ENCODE data around the gene ELFN1. TPM values are rescaled to one million over a fixed set of nuclear protein-coding genes. Genes with fewer than 3 reads are reported as not detected.

The ELFN1 gene
- total and polyA plus RNA-seq, 10 of the 15 experiments (the other 5 are each of a cell fraction or from before 2014, with no cell fraction given) = 0.04 TPM; not detected in 9

DNA sequence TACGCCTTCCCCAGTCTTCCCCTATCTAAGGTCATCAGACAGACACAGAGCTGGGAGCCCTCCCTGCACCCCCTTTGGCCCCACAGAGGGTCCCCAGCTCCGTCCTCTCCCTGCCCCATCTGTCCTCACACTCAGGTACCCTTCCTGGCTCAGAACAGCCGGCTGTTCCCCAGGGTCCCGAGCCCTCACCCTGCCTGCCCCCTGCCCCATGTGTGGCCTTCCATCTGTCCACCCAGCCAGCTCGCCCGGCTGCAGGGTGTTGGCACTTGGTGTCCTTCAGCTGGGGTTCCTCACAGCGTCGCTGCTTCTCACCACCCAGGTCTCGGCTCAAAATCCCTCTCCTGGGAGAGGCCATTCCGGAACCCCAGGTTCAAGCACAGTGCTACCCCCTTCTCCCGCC is 28.9 kb upstream of the ELFN1 start:
- Histone ChIP-seq H3K4me2 (ENCODE audit: control insufficient read depth, insufficient read depth) (no peak overlapping the region), H3K27ac (ENCODE audit: control insufficient read depth, insufficient read depth) (no peak overlapping the region), H3K27me3 (replicated peaks in 1 of 2; ENCODE audit: control insufficient read depth in 2 of 2, insufficient read depth in 2 of 2, low read length in 1 of 2) (no peaks in the 10 kb centered on the region), H3K79me2 (ENCODE audit: control insufficient read depth, insufficient read depth, low read length) (no peaks in the 10 kb centered on the region), H4K20me1 (ENCODE audit: control insufficient read depth, insufficient read depth) (no peaks in the 10 kb centered on the region), H3K36me3 (ENCODE audit: control insufficient read depth in 2 of 2, insufficient read depth in 2 of 2, low read length in 1 of 2) (no peaks in the 10 kb centered on the region), H3K4me1 (ENCODE audit: control insufficient read depth, insufficient read depth, low read length) (no peaks in the 10 kb centered on the region), H2AFZ (ENCODE audit: control insufficient read depth, low read depth, low read length) (no peak overlapping the region), H3K9ac (ENCODE audit: control insufficient read depth, insufficient read depth, low read length) (no peak overlapping the region), H3K4me3 (no peak overlapping the region), H3K9me3 (replicated peaks; ENCODE audit: control insufficient read depth, insufficient read depth, low read length) (no peaks in the 10 kb centered on the region; the same call in 2 of the 3 replicates)
- TF ChIP-seq, protein P1, sequence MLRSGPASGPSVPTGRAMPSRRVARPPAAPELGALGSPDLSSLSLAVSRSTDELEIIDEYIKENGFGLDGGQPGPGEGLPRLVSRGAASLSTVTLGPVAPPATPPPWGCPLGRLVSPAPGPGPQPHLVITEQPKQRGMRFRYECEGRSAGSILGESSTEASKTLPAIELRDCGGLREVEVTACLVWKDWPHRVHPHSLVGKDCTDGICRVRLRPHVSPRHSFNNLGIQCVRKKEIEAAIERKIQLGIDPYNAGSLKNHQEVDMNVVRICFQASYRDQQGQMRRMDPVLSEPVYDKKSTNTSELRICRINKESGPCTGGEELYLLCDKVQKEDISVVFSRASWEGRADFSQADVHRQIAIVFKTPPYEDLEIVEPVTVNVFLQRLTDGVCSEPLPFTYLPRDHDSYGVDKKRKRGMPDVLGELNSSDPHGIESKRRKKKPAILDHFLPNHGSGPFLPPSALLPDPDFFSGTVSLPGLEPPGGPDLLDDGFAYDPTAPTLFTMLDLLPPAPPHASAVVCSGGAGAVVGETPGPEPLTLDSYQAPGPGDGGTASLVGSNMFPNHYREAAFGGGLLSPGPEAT (IDR thresholded peaks at IDR 0.05; ENCODE audit: low read depth) = no peak
- TF ChIP-seq SIN3A (IDR thresholded peaks at IDR 0.05; ENCODE audit: low read depth, low read length) = no peak
- TF ChIP-seq NFIC (IDR thresholded peaks at IDR 0.05; ENCODE audit: low read depth, low read length) = no peak
- TF ChIP-seq JUNB (IDR thresholded peaks at IDR 0.05) = no peak
- no peak for TF ChIP-seq KAT2A (conservative IDR thresholded peaks at IDR 0.05; ENCODE audit: control insufficient read depth, low read depth, low read length)
- TF ChIP-seq CBX5 (IDR thresholded peaks at IDR 0.05; ENCODE audit: low read depth) = no peak
- no peak for TF ChIP-seq HDGF (IDR thresholded peaks at IDR 0.05)
- no peak for TF ChIP-seq RAD21 (IDR thresholded peaks at IDR 0.05; ENCODE audit: insufficient read depth, low read depth, low read length)
- 47% methylated on average over 11 of the region's 11 CpGs for WGBS (ENCODE audit: insufficient coverage, insufficient replicate concordance, low lambda C conversion rate, missing lambda C conversion rate)
- BruUV-seq (replicated peaks) = no TSS peak
- ChIA-PET SMC1A (ENCODE audit: uncharacterized antibody, unreplicated experiment) (interaction anchor here (0.6 kb wide), 1 partner anchor 62 kb away, joined by 3 read pairs; no protein-coding TSS in a partner anchor), CTCF (no interaction called here), POLR2A (no interaction called here), RAD21 (ENCODE audit: unreplicated experiment) (no interaction called here)
- no peak for DNase-seq (ENCODE audit: low read depth, low spot score)
- intact Hi-C loops (cut with micrococcal nuclease; ENCODE audit: unreplicated experiment) = no loop called here
- in situ Hi-C loops (cut with MboI) = no loop called here
- FAIRE-seq = no peak
- no peak for ATAC-seq

Measured in GM12878 (cell line).